WI38 (cell line): ENCODE results near the gene ULK4.
"Not testable (repeated sequence)": the region's sequence is repeated elsewhere in the genome, so short reads cannot be mapped to it uniquely, and the experiment has no call there.

Source experiments
- H3K4me3 ChIP-seq: 2 replicates; pipeline ENCODE4 v1.5.1; 2011; ENCODE audit warnings: low read depth, mild to moderate bottlenecking, control low read depth, low read length
- TF ChIP-seq, protein P1 (sequence below): IDR thresholded peaks from 2 replicates; pipeline ENCODE4 v1.5.1; 2012; ENCODE audit warnings: low read depth, mild to moderate bottlenecking, control low read depth, low read length

Gene ULK4

DNA sequence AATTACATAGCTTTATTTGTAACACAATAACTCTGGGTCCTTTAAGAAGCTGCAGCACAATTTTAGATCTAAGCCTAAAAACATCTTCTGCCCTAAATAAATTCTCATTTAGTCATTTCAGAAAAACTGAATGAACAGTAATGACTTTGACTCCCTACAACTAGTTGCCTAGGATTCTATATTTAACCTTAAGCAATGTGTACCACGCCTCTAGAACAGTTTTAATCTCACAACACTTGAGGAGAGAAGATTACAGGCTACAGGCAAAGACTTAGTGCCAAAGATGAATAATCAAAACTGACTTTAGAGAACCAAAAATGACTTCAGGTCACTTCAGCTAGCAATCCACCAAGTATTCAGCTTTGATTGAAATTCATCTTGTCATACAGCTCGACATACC lies 192.8 kb downstream of the ULK4 start:
- TF ChIP-seq, protein P1, sequence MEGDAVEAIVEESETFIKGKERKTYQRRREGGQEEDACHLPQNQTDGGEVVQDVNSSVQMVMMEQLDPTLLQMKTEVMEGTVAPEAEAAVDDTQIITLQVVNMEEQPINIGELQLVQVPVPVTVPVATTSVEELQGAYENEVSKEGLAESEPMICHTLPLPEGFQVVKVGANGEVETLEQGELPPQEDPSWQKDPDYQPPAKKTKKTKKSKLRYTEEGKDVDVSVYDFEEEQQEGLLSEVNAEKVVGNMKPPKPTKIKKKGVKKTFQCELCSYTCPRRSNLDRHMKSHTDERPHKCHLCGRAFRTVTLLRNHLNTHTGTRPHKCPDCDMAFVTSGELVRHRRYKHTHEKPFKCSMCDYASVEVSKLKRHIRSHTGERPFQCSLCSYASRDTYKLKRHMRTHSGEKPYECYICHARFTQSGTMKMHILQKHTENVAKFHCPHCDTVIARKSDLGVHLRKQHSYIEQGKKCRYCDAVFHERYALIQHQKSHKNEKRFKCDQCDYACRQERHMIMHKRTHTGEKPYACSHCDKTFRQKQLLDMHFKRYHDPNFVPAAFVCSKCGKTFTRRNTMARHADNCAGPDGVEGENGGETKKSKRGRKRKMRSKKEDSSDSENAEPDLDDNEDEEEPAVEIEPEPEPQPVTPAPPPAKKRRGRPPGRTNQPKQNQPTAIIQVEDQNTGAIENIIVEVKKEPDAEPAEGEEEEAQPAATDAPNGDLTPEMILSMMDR: no peak
- H3K4me3 ChIP-seq: no peak overlapping the region

DNA sequence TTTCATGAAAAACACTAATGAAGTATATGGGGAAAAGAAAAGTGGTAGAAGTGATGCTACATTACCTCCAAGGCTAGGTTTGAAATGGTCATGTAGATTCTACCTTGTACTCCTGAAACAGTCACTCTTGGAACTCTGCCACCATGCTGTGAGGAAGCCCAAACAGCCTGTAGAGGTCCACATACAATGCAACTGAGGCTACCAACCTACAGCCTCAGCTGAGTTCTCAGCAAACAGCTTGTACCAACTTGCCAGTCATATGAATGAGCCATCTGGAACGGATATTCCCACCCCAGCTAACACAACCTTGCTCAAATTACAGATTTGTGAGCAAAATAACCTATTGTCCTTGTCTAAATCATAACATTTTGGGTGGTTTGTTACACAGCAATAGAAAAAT lies 193.5 kb downstream of the ULK4 start:
- H3K4me3 ChIP-seq: no peak overlapping the region
- TF ChIP-seq, protein P1: no peak

DNA sequence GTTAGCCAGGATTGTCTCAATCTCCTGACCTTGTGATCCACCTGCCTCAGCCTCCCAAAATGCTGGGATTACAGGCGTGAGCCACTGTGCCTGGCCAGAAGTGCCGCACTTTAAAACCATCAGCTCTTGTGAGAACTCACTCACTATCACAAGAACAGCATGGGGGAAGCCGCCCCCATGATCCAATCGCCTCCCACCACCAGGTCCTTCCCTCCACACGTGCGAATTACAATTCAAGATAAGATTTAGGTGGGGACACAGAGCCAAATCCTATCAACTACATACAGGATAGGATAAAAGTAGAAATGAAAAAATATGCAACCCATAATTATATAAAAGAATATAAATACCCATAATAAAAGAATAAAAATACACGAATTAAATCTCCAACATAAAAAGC lies 199.0 kb downstream of the ULK4 start:
- not testable (repeated sequence) for H3K4me3 ChIP-seq

DNA sequence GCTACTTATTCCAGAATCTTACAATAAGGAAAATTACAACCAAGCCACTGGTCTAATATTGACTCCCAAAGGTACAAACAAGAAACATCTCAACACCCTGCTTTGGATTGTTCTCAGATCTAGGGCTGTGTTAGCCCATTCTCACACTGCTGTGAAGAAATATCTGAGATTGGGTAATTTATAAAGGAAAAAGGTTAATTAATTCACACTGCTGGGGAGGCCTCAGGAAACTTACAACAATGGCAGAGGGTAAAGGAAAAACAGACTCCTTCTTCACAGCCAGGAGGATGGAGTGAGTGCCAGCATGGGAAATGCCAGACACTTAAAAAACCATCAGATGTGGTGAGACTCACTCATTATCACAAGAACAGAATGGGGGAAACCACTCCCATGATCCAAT lies 208.3 kb downstream of the ULK4 start:
- H3K4me3 ChIP-seq: no peak overlapping the region
- TF ChIP-seq, protein P1: no peak

DNA sequence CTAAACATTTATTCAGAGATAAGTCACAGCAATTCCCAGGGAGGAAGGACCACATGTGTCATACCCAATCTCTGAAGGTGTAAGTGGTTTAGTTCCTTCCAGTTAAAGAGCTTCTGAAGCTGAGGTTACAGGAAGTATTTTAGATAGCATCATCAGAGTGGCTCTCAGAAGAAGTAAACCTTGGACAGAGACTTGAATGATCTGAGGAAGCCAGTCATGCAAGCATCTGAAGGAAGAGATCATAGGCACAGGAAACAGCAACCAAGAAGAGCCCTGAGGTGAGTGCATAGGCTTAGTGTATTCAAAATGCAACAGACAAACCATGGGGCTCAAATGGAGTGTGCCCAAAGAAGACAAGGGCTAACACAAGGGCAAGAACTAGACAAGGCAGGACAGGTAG lies 210.3 kb downstream of the ULK4 start:
- TF ChIP-seq, protein P1: no peak
- H3K4me3 ChIP-seq: no peak overlapping the region

DNA sequence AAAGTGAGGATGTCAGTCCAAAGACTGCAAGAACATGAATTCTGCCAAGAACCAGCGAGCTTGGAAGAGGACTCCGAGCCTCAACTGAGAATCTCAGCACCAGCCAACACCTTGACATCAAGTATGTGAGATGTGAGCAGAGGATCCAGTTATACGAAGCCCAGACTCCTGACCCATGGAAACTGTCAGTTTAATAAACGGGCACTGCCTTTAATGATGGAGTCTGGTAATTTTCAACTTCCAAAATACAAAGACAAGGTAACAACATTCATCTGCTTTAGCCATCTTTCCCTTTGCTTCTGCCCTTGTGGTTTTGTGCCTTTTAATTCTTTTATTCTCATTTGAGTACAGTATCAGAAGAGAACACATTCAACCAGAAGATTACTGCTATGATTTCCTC lies 211.9 kb downstream of the ULK4 start:
- no peak overlapping the region for H3K4me3 ChIP-seq
- TF ChIP-seq, protein P1: no peak

DNA sequence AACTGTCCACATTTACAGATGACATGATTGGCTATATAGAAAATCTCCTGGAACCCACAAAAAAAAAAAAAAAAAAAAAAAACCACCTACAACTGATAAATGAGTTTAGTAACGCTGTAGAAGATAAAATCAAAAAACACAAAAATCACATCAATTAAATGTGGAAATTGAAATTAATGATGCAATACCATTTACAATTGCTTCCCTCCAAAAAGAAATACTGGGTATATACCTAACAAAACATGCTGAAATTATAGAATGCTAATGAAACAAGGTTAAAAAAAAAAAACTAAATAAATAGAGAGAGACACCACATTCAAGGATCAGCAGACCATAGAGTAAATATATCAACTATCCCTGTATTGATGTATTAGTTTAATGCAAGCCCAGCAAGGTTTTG lies 215.7 kb downstream of the ULK4 start:
- H3K4me3 ChIP-seq: no peak overlapping the region
- TF ChIP-seq, protein P1: no peak

DNA sequence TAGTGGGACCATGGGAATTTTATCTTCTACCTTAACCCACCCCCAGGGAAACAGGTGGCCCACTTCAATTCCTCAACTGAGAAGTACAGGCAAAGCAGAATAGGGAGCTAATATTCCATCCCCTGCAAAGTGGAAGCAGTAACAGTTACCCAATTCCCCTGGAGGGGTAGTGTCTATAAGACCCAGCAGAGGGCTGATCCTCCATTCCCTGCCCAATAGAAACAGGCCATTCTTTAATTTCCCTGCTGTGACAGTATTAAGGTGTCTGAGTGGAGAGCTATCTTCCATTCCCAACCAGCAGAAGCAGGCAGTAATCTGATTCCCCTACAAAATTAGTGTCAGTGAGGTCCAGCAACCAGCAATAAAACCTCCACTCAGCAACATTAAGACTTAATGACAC lies 219.8 kb downstream of the ULK4 start:
- no peak overlapping the region for H3K4me3 ChIP-seq
- TF ChIP-seq, protein P1: no peak
